Ishikawa (cell line): Measurements from ENCODE around the gene ROBO3.
A peak's percentile ranks its signal among the peaks of the same experiment; 100 is the strongest.

ENCODE experiments used
- RAD21 ChIP-seq: IDR thresholded peaks from 2 replicates; pipeline ENCODE4 v1.6.1; 2012; ENCODE audit warnings: low read depth
- TCF12 ChIP-seq: IDR thresholded peaks from 2 replicates; pipeline ENCODE4 v1.6.1; 2012; ENCODE audit warnings: low read depth
- TF ChIP-seq, protein P1 (sequence below): IDR thresholded peaks from 2 replicates; pipeline ENCODE4 v1.6.1; 2012
- TF ChIP-seq, protein P2 (sequence below): IDR thresholded peaks from 2 replicates; pipeline ENCODE4 v1.6.1; 2012; ENCODE audit warnings: low read depth, mild to moderate bottlenecking

DNA sequence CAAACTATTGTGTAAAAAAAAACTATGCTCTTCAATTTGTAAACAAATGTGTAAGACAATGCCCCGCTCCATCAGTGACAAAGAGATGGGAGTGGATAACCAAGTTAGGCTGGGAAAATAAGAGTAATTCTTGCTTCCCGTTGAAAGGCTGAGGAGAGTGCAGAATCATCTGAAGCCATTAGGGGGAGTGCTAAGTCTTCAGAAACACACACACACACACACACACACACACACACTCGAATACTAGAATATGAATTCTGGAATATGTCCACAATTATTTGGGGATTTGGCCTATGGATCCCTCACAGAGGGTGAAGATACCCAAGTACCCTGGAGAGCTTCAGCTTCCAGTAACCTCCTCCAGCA, 27.8 kb upstream of the ROBO3 start:
- TF ChIP-seq RAD21 (peak; percentile 52), TCF12 (no peak)
- TF ChIP-seq, protein P1, sequence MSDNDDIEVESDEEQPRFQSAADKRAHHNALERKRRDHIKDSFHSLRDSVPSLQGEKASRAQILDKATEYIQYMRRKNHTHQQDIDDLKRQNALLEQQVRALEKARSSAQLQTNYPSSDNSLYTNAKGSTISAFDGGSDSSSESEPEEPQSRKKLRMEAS: no peak
- TF ChIP-seq, protein P2, sequence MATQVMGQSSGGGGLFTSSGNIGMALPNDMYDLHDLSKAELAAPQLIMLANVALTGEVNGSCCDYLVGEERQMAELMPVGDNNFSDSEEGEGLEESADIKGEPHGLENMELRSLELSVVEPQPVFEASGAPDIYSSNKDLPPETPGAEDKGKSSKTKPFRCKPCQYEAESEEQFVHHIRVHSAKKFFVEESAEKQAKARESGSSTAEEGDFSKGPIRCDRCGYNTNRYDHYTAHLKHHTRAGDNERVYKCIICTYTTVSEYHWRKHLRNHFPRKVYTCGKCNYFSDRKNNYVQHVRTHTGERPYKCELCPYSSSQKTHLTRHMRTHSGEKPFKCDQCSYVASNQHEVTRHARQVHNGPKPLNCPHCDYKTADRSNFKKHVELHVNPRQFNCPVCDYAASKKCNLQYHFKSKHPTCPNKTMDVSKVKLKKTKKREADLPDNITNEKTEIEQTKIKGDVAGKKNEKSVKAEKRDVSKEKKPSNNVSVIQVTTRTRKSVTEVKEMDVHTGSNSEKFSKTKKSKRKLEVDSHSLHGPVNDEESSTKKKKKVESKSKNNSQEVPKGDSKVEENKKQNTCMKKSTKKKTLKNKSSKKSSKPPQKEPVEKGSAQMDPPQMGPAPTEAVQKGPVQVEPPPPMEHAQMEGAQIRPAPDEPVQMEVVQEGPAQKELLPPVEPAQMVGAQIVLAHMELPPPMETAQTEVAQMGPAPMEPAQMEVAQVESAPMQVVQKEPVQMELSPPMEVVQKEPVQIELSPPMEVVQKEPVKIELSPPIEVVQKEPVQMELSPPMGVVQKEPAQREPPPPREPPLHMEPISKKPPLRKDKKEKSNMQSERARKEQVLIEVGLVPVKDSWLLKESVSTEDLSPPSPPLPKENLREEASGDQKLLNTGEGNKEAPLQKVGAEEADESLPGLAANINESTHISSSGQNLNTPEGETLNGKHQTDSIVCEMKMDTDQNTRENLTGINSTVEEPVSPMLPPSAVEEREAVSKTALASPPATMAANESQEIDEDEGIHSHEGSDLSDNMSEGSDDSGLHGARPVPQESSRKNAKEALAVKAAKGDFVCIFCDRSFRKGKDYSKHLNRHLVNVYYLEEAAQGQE: no peak
